HG02885 (cell line): Measurements from ENCODE around the gene NEK5.
A peak's percentile ranks its signal among the peaks of the same experiment; 100 is the strongest.
"Not testable (repeated sequence)": the region's sequence is repeated elsewhere in the genome, so short reads cannot be mapped to it uniquely, and the experiment has no call there.

Experiments used
- ATAC-seq: cut with Tn5 transposase; IDR thresholded peaks from one replicate; pipeline ENCODE4 v1.9.1; 2021; ENCODE audit warnings: mild to moderate bottlenecking; ENCODE audit not compliant: unreplicated experiment, poor library complexity

Gene NEK5, protein sequence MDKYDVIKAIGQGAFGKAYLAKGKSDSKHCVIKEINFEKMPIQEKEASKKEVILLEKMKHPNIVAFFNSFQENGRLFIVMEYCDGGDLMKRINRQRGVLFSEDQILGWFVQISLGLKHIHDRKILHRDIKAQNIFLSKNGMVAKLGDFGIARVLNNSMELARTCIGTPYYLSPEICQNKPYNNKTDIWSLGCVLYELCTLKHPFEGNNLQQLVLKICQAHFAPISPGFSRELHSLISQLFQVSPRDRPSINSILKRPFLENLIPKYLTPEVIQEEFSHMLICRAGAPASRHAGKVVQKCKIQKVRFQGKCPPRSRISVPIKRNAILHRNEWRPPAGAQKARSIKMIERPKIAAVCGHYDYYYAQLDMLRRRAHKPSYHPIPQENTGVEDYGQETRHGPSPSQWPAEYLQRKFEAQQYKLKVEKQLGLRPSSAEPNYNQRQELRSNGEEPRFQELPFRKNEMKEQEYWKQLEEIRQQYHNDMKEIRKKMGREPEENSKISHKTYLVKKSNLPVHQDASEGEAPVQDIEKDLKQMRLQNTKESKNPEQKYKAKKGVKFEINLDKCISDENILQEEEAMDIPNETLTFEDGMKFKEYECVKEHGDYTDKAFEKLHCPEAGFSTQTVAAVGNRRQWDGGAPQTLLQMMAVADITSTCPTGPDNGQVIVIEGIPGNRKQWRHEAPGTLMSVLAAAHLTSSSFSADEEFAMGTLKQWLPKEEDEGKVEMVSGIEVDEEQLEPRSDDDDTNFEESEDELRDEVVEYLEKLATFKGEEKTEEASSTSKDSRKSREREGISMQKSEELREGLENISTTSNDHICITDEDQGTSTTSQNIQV

DNA sequence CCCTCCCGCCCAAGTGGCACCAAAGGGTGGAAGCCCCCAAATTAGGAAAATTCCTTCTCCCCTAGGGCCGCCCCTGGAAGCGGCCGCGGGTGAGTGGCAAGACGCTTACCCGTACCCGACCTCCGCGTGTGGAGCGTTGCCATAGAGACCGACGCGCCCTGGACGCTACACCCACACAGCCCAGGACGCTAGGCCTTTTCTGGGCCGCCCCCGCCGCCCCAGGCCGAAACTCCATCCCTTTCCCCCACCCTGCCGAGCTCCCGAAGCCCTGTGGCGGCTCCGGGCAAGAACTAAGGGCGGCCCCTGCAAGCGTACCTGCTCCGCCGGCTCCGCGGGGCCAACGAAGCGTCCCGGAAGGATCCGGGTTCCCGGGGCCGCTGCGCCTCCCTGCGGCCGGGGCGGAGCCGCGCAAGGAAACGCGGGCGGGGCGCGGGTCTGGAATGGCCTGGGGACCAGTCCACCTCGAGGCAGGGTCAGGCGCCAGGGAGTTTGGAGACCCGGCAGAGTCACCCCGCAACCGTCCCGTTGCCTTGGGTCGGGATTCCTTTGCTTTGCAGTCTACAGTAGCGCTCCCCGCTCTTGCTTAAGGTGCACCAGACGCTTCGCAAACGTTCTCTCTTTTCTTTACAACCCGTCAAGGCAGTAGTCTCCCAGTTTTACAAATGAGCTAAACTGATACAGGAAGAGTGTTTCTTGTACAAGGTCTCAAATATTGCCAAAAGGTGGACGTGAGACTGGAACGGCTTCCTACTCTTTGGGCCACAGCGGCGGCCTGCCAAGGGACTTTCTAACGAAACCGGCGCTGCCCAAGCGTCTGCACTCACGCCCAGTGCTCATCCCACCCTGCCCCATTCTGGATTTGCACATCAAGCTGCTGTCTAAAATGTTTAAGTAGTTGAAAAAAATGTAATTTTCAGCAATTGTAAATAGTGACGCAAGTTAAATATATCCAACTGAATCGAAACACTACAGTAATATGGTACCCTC is at the start of gene NEK5:
TSS of gene NEK5 (minus strand) at position 360 of the 987 bp plus-strand sequence. CDS start 1,591 bp downstream, outside the sequence.
- ATAC-seq: peak; percentile 77

DNA sequence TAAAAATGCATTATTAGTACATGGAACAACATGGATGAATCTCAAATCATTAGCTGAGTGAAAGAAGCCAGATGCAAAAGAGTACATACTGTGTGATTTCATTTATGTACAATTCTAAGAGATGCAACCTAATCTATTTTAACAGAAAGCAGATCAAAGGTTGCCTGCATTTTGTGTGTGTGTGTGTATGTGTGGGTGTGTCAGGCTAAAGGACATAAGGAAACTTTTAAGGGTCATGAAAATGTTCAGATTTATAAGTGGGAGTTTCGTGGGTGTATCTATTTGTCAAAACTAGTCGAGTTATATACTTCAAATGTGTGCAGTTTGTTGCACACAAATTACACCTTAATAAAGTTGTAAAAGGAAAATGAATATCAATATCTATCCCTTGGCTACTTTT is 48.4 kb upstream of the NEK5 start:
- no peak for ATAC-seq

DNA sequence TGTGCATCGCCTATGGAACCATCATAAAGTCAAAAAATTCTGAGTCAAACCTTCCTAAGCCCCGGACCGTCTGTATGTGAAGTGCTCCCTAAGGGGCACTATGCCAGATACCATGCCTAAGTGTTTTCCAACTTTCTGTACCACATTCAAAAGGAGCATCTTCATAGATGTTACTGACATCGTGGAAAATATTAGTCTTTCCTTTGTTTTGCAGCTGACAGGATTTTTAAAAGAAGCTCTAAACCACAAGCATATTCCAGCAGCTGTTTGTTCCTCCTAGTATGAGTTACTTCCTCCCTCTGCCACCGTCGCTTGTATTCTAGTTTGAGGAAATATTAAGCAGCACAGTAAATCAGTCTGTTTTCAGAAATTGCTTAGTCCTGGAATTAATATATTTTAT is 45.1 kb upstream of the NEK5 start:
- not testable (repeated sequence) for ATAC-seq

DNA sequence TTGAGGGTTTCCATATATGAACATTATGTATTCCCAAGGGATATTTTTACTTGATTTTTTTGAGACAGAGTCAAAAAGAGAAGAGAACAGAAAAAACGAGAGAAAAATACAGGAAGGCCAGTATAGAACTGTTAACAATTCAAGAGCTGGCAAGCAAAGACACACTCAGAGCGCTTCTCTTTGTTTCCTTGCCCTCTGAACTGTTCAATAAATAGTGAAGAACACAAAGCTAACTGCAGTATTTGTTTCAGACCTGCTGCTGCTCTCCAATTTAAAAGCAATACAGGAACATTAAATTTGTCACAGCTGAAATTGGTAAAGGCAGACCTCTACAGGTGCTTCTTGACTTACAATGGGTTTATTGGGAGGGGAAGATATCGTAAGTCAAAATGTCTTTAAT is 44.5 kb upstream of the NEK5 start:
- ATAC-seq: no peak

DNA sequence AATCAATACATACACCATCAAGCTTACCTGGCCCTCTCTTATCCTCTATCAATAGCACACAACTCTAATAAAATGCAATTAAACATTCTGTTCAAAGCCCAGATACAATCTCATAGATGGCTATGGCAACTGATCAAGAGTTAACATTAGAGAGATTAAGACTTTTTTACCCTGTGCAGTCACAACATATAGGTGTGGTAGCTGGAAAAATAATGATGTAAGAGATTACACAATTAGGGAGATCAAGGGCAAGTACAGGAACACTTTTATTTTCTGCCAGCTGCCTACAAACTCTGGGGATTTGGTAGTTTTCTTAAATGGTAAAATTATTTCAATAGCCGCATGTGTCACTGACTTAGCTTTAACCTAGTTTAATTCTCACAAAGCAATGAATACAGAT is 42.8 kb upstream of the NEK5 start:
- not testable (repeated sequence) for ATAC-seq

DNA sequence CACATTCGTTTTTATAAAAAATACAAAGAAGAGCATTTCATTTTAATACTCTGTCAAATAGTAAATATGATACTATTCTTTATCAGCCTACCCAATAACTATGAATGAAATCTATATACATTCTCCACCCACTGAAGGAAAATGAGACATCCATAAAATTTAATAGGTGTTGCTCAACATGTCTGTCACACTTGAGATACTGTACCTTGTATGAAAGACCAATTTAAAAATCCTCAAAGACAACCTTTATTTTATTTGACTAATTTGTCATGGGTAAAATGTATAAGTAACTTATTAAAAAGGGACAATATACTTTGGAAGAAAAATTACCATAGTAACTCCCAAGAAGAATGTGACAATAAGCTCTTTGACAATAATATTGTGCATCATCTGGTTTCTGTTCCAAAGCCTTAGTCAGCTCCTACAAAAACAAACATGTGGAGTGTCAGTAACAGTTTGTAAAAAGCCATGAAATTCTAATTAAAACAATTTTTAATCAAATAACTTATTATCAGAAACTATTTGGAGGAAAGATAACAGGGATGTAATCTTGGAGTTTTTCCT is 42.0 kb upstream of the NEK5 start:
- not testable (repeated sequence) for ATAC-seq

DNA sequence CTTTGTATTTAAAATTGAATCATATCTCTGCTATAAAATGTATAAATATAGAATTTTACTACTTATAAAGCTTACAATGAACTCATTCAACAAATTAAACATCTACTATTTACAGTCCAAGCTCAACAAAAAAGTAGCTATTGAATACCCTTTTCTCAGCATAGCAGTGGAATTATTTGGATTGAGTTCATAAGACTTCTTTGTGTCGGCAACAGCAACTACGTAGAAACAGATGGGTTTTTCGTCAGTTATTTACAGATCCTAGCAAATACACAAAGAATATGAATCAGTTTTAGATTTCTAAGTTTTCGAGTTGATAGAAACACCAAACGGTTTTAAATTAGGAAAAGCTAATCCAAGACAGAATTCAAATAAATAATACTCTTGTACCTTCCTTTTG is 41.0 kb upstream of the NEK5 start:
- ATAC-seq: no peak

DNA sequence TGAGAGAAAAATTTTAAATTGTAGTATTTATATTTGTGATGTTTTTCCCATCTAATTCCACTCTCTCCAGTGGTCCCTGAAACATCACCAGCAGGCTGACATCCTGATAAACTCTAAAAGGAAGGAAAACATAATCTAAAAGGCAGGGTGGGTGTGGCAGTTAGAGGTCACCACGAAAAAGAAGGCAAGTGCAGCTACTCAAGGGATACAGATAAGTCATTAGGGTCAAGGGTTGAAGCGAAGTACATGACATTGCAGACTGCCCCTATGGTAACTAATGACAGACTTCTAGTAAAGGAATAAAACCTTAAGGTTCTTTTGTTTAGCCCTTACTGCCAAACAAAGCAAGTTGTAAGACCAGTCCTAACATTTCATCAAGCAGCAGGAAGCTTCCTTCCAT is 36.5 kb upstream of the NEK5 start:
- ATAC-seq: no peak

DNA sequence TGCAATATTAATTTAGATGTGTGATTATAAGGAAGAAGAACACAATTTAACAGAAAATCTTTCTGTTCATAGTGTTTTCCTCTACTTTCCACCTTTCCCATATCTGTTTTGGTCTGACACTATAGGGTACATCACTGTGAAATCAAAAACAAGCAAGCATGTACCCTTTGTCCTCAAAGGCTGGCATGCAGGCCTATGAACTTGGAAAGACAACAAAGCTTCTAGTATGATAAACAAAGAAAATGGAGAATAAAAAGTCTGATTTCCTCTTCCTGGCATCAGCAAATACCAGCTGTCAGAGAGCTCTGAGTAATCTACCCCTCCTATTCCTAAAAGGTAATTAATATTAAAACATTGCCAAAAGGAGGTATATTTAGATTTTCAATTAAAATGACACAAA is 36.1 kb upstream of the NEK5 start:
- no peak for ATAC-seq

DNA sequence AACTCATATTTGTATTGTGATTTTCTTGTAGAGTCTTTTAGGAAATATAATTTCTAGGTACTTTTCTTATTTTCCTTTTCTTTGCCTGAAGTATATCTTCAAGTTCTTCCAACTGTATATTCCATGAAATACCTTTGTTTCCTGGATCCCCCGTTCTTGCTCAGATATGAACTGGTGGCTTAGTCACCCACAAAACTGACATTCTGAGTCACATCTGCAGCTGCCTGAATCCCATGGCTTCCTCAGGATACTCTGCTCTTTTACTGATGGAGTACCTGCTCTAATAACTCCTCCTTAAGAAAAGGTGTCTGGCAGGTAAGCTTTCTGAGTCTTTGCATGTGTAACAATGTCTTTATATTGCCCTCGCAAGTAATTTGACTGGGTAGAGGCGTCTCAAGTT is 35.0 kb upstream of the NEK5 start:
- ATAC-seq: not testable (repeated sequence)

DNA sequence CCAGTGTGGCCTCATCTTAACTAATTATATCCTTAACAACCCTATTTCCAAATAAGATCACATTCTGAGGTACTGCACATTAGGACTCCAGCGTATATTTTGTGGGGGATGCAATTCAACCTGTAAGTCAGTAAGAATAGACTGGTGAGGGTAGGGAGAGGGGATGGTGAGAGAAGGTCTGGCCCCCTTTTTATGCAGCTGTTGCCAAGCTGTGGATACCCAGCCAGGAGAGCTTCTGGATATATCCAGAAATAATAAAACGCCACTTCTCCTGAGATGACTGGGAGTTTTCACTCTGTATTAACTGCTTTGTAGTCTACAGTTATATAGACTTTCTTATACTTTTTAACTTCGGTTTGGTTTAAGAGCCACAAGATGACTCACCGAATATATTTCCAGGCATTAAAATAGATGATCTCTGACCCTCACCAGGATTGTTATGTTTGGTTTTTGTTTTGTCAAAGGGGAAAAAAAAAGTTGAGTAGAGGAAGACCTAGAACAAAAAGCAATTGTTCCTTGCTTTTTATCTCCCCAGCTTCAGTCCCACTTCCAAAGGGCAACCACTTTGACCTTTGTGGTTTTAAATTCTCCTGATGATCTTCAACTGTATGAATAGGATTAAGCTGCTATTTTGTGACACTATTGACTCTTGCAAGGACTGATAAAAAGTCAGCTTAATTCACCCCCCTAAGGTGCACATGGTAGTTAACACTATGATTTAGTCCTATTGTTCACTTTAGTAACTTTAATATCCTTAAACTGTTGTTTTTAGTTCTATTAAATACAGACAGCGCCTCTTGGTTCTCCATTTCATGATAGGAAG is 33.6 kb upstream of the NEK5 start:
- no peak for ATAC-seq

DNA sequence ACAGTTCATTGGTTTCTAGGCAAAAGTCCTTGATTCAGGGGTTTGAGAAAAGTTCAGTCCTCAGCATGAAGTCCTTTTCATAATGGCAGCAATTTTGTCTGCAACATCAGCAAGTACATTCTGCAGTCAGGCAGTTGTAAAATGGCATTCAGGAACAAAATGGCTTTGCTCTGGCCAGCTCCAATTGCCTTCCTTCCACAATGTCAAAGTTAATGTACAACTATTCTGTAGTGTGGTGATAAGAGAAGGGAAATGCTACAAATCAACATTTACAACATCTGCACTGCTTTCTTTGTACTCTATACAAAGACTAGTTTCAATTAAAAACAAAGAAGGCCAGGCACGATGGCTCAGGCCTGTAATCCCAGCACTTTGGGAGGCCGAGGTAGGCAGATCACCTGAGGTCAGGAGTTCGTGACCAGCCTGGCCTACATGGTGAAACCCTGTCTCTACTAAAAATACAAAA is 32.3 kb upstream of the NEK5 start:
- no peak for ATAC-seq

DNA sequence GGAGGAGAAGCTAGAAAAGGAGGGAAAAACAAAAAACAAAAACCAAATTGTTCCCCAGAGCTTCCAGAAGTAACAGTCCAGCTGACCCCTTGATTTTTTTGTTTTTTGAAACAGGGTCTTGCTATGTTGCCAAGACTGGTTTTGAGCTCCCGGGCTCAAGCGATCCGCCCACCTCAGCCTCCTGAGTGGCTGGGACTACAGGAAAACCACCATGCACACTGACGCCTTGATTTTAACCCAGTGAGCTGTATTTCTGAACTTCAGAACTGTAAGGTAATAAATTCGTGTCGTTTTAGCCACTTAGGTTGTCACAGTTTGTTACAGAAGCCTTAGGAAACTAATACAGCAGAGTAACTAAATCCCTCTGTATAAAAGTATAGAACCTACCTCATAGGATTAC is 31.6 kb upstream of the NEK5 start:
- ATAC-seq: no peak

DNA sequence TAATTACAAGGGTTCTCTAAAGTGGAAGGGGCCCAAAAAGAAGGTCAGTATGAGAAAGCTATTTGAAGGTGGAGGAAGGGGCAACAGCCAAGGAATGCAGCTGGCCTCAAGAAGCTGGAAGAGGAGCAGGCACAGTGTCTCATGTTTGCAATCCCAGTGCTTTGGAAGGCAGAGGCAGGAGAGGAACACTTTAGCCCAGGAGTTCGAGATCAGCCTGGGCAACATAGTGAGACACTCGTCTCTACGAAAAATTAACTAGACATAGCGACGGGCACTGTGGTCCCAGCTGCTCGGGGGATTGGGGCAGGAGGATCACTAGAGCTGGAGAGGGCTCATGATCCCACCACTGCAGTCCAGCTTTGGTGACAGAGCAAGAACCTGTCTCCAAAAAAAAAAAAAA is 31.2 kb upstream of the NEK5 start:
- no peak for ATAC-seq

DNA sequence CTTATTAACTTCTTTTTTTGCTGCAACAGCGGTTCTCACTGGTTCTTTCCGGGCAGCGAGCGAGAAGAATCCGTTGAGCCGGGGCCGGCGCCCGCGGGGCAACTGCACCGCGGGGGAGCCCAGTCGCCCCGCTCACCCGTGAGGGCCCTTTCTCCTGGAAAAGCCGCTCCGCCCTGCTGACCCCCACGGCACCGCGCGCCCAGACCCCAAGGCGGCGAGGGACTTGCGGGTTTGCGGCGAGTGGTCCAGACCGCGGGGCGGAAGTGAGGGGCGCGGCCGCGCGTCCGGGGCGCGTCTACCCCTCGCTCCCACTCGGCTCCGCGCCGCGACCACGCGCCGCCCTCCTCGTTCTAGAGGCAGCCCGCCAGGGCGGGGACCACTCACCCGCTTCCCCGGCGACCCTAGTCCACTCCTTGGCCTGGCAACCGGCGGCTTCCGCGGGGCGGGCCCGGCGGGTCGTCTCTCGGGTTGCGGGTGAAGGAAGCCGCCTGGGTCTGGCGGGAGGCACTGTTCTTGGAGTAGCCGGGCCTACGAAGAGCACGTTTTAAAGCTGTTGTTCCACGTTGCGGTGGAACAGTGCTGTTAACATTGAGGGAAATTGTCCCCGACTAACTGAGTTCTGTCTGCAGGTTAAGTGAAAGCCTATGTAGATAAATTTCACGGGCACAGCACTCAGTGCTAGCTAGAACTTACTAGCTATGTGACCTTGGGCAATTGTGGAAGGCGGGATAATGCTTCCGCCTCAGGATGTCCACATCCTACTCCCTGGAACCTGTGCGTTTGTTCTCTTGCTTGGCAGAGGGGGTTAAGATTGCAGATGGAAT is 30.5 kb upstream of the NEK5 start, which contains the start of gene NEK3:
TSS of gene NEK3 (minus strand) at position 439 of the 824 bp plus-strand sequence. CDS start 3,406 bp downstream, outside the sequence.
- ATAC-seq: peak; percentile 82

DNA sequence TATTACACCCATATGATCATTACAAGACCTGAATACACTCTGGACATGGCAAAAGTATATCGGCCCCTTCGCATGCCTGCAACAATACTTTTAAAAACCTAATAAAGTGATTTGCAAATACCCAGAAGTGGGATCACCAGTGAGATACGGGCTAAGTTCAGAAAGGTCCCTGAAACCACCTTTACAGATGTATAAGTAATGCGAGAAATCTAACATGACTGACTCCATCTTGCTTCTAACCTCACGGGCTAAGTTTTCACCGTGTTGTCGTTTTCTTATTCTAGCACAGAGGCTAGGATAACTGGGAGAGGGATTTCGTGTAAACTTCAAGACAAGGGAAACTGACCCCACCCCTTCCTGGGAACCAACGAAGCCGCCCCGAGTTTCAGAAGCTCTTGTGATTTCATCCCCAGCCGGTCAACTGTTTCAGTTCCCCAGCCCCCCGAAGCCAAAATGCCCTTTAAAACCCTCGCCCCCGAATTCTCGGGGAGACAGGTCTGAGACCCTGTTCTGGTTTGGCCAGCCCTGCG is 29.8 kb upstream of the NEK5 start:
- peak; percentile 15 for ATAC-seq

DNA sequence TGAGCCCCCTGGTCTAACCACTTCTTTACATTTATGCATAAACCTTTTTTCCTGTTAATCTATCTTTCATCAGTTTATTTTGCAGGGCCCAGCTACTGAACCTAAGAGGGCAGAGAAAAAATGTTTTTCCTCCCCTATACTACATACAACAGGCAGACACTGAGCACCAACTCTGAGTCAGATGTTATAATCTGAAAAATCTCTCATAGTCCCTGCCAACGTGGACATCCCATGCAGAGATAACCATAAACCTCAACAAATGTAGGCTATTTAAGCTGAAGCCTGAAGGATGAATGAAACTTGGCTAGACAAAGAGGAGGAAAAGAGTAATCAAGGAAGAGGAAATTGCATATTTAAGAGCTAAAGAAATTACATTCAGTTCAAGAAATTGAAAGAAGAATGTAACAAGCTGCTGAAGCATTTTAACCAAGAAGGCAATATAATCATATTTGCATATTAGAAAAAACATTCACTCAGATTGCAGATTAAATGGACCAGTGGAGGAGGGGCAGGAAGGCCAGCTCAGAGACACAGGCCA is 27.9 kb upstream of the NEK5 start:
- ATAC-seq: no peak

DNA sequence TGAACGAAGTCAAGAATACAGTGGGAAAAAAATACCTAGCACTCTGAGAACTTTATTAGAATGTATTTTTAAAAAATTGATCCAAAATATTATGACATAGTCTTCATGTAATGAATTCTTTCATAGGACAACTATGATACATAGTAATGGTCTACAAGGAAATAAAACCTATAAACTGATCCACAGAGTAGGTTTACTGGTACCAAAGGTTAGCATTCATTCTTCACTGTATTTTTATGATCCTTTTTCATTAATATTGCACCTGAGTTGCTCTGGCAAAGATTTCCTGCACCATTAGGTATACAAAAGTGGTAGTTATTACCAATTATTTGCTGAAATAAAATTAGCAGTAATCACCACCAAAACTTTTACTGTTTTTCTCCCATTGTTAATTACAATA is 26.3 kb upstream of the NEK5 start:
- no peak for ATAC-seq
